GM18868 (cell line): ENCODE measurements around the gene SLC16A12.

Experiments used
- ATAC-seq: cut with Tn5 transposase; IDR thresholded peaks from one replicate; pipeline ENCODE4 v1.9.1; 2021; ENCODE audit warnings: mild to moderate bottlenecking, moderate library complexity; ENCODE audit not compliant: unreplicated experiment

Gene SLC16A12, protein sequence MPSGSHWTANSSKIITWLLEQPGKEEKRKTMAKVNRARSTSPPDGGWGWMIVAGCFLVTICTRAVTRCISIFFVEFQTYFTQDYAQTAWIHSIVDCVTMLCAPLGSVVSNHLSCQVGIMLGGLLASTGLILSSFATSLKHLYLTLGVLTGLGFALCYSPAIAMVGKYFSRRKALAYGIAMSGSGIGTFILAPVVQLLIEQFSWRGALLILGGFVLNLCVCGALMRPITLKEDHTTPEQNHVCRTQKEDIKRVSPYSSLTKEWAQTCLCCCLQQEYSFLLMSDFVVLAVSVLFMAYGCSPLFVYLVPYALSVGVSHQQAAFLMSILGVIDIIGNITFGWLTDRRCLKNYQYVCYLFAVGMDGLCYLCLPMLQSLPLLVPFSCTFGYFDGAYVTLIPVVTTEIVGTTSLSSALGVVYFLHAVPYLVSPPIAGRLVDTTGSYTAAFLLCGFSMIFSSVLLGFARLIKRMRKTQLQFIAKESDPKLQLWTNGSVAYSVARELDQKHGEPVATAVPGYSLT

GRCh38 chr10:89535171-89536012 is at the start of gene SLC16A12:
Gene SLC16A12 (minus strand): TSS chr10:89535594. CDS start chr10:89462578, 73,016 bp downstream.
- no peak for ATAC-seq

- no peak for ATAC-seq
Observed at GRCh38 chr10:89582022-89582421, 46.6 kb upstream of the SLC16A12 start.

DNA sequence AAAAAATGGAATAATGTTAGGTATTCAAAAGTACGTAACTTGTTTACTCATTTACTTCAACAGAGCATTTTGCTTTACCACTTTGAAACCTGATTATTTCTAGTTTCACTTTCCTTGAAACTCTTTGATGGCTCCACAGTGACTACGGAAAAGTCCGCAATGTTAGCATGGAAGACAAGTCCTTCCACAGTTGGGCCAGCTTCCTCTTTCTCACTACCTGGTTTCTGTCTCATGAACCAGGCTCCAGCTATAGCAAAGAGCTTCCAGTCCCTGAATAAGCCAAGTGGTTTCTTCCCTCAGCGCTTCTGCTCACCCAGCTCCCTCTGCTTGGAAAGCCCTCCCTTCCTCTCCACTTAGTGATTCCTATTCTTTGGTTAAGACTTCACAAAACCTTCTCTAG is 44.8 kb upstream of the SLC16A12 start:
- no peak for ATAC-seq

DNA sequence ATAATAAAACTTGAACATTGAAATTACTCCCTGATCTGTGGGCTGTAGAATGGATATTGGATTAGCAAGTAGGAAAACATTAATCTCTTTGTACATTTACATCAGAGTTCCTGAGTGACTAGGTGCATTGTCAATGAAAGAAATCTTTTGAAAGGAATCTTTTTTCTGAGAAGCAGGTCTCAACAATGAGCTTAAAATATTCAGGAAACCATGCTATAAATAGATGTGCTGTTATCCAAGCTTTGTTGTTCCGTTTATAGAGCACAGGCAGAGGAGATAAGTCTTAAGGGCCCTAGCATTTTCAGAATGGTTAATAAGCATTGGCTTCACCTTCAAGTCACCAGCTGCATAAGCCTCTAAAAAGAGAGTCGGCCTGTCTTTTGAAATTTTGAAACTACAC is 41.3 kb upstream of the SLC16A12 start:
- no peak for ATAC-seq

- ATAC-seq: no peak
Observed at GRCh38 chr10:89576022-89576421, 40.6 kb upstream of the SLC16A12 start.

GRCh38 chr10:89575031-89575430 is 39.6 kb upstream of the SLC16A12 start:
- no peak for ATAC-seq

DNA sequence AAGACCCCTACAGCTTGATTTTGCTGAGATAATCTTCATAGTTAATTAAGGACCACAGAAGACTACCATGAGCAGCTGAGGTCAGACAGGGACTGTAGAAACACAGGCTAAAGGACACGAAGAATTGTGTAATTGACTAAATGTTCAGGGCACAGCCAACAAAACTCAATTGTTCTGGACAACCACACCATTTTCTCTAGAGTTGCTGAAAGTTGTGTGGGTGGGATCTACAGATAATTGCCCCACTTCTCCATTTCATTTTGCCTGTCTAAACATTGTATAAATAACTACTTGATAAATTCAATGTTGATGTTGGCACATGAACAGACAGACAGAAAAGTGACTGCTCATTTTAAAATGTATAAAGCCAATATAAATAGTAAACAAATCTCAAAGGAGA is 39.0 kb upstream of the SLC16A12 start:
- no peak for ATAC-seq

DNA sequence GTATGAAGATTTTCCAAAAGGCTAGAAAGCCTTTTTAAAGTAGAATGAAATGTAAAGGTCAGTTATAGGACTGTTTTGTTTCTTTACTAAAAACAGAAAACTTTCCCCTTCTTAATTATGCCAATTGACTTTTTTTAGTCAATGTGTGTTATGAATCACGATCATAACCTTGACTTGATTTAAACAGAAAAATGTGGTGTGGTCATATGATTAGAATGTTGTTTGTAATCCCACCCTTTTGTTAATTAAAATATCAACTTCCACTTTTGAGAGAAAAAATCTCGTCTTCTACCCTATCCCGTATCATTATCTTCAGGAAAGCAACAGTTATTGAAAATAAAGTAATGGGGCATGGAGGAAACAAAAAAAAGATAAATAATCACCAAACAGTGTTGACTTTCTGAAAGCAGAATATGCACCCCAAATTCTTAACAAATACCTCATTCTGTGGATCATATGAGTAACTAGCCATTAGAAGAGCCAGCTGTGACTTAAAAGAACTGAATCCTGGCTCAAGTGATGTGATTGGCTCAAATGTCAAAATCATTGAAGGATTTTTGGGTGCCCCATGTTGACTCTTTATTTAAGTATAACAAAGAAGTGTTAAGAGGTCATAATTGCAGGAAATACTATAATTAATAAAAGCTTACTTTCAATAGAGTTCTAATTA is 32.3 kb upstream of the SLC16A12 start:
- ATAC-seq: no peak

DNA sequence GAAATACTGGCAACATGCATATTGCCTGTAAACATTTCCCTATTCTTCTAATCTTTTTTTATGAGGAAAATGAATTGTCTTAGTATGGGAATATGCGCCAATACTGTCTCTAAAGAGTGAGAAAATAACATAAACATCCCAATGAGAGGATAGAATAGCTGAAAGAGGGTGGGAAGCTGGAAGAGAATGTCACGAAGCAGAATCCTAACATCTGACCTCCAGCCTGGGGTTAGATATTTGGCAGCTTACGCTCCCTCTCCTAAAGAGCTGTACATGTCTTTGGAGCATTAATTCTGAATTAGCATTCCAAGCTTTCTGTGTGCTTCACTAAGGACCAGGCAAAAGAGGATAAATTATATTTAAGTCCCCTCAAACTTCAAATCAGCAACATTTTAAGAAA is 31.6 kb upstream of the SLC16A12 start:
- ATAC-seq: no peak

- no peak for ATAC-seq
Observed at GRCh38 chr10:89566095-89566950, 30.9 kb upstream of the SLC16A12 start.

- no peak for ATAC-seq
Observed at GRCh38 chr10:89565180-89565579, 29.8 kb upstream of the SLC16A12 start.

DNA sequence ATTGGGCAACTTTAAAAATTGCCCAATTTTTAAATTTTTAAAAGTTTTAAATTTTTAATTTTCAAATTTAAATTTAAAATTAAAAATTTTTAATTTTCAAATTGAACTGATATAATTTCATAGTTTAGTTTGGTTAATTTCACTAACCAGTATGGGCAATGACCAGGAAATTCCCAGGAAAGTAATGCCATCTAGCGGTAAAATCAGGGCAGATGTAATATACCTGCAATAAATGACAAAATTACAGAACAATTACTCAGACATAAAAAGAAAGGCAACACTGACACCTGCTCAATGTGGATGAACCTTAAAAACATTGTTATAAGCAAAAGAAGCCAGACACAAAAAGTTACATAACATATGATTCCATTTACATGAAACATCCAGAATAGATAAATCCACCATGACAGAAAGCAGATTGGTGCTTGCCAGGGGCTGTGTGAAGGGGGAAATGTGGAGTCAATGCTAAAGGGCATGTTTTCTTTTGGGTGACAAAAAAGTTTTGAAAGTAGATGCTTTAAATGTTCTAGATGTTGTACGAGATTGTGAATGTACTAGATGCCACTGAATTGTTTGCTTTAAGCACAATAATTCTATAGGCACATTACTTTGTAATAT is 28.6 kb upstream of the SLC16A12 start:
- ATAC-seq: no peak

DNA sequence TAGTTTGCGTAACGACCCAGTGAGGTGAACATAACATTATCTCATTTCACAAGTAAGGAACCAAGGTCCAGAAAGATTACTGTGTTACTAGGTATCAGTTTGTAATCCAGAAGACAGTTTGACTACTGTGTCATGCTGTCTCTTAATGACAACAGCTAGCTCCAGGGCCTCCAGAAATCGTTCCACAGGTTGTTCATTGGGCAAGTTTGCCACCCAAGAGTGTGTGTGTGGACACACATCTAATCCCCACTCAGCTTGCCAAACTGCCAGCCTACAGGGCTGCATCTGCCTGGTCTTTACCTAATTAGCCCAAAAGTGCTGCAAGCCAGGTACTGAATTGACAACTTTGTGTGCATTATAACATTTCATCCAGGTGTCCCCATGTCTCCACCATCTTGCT is 27.9 kb upstream of the SLC16A12 start:
- no peak for ATAC-seq

- no peak for ATAC-seq
Observed at GRCh38 chr10:89556600-89556999, 21.2 kb upstream of the SLC16A12 start.

DNA sequence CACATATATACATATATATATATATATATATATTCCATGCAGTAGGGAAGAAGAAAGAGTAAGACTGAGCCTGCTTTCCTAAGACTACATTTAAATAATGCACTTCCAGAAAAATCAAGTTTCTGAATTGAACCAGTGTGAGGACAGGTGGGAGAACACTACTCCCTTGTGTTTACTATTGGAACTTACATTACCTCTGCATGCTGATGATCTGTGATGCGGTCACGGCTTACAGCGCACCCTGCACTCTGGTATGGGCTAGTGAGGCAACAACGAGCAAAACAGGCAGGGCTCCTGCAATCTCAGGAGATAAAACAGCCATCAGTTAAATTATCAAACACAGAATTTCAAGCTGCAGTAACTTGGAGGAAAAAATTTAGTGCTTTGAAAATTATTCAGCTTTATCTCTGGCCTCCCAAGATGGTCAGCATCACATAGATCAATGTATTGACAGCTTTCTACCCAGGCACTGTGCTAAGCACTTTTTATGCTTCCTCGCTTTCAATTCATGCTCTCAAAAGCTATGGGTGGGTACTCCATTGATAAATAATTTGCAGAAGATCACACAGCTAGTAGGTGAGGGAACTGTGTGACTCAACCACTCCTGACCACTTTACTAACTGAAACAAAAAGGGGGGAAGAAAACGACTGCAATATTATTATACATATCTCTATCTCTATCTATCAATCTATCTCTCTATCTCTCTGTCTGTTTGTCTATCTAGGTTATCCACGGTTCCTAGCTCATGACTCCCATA is 20.5 kb upstream of the SLC16A12 start:
- ATAC-seq: no peak

- no peak for ATAC-seq
Observed at GRCh38 chr10:89554433-89554832, 19.0 kb upstream of the SLC16A12 start.

DNA sequence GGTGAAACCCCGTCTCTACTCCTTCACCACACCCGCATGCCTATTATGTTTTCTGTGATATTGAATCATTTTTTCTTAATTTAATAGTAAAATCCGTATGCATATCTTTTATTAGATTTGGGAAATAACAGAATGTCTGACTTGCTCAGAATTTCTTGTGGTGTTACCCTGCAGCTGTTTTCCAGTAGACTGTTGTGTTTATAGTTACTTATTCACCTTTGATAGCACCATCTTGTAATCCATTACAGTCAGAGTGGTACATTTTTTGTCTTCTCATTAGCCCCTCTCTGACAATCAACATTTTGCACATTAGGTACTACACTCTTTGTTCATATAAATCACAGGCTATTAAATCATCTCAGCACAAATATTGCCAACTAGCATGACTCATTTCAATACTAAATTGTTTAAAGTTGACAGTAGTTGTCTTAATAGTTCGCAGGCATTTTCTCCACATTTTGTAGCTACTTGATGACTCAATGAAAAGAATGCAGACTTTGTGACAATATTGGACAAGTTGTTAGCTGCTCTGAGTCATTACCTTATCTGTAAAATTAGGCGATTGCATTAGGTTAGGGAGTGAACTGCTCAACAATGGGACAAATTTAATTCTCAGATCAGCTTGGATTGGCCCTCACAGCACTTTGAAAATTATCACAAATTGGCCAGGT is 17.8 kb upstream of the SLC16A12 start:
- no peak for ATAC-seq

DNA sequence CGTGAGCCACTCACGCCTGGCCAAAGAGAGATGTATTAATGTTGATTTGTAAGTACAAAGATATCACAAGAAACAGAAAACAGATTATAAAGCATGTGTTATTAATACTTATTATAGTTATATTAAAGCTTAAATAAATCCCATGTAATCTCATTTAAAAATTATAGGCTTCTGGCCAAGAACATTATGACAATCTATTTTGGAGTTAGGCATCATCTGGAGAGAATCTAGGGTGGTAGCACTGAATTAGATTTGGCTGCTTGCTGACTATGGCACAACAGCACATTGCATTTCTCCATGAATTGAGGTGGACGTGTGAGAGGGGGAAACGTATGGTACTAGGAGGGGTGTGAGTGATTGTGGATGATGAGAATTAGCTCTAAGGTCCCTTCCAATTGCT is 16.8 kb upstream of the SLC16A12 start:
- ATAC-seq: no peak

- no peak for ATAC-seq
Observed at GRCh38 chr10:89550509-89550908, 15.1 kb upstream of the SLC16A12 start.
